Fibroblast of peridontal ligament (primary cell): Measurements from ENCODE around the gene MACROD2.
A peak's percentile ranks its signal among the peaks of the same experiment; 100 is the strongest.
"Not testable (repeated sequence)": the region's sequence is repeated elsewhere in the genome, so short reads cannot be mapped to it uniquely, and the experiment has no call there.

ENCODE experiments used
- DNase-seq: peaks from one replicate; pipeline ENCODE4 v3.0.0-alpha.2; 2010; ENCODE audit errors: extremely low read depth

Gene MACROD2

DNA sequence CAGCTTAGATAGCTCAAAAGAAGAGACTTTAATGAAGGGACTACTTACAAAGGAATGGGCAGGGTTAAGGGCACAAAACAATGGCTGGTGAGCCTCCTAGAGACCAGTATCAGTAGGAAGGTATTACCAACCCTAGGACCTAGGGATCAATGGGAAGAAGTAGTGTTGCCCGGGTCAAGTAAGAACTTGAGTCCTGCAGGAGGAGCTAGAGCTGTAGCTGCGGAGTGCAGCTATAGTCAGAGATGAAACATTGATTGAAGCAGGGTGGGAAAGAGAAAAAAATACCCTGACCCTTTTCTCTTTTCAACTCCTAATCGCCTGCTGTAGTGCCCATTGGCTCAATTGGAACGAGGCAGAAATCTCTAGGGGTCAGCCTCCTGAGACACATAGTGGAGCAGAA, 198.1 kb downstream of the MACROD2 start:
- no peak for DNase-seq

DNA sequence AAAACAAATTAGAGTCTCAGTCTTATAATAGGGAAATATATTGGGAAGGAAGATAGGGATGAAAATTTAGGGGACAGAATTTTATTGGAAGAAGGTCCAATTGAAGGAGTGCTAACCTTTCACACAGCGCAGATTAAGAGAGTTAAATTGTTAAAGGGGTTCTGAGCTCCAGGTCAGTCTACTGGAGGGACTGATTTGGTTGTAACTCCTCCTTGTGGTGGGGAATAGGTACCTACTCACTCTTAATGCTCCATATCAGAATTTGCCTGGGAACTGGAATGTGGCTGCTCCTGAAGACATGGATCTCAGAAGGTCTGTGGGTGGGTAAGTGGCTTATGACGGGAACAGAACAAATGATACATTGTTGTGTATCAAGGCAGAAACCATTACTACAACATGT, 198.6 kb downstream of the MACROD2 start:
- DNase-seq = no peak

DNA sequence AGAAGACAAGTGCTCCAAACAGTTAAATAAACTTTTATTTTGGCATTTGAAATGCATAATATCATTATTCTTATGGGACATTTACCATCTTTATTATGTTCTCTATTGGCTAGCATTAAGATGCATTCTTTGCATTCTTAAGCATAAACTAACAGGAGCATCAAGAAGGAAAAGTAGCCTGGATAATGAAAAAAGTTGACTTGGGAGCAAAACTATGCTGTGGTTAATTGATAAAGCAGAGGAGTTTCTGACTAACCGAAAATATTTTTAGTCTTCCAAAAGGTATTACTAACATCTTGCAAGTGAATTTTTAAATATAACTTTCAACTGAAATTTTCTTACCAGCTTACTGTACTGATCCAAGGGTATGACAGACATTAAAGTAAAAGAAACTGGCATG, 201.8 kb downstream of the MACROD2 start:
- DNase-seq = peak; percentile 38

DNA sequence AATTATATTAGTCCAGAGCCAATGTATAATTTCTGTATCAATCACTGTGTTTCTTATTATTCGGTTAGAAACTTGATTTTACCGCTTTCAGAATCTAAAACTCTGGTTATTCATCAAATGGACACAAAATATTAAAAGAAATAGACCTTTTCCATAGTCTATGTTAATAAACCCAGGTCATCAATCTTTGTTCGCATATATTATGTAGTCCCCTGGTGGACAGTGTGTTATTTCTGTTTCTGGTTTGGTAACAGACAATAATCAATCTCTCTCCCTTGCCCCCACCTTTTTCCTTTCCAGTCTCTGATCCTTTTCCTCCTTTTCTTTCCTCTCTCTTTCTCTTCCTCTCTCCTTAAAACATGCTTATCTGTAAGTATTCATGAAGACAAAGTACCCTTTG, 203.1 kb downstream of the MACROD2 start:
- no peak for DNase-seq

DNA sequence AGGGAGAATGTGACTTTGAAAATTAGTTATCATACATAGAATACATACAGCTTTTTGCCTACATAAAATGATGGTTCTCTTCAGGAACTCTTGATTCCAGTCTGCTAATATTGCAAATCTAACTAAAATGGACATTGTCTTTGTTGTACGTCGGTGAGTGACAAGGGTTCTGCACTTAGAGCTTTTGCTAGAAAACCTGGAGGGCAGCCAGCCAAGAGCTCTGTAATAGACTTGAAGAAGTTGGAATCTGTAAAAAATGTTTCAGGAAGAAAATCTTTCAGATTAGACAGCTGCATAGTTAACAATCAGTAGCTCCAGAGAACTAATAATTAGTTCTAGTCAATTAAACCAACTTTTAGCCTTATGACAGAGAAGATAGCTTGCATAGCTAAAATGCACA, 203.8 kb downstream of the MACROD2 start:
- DNase-seq = no peak

DNA sequence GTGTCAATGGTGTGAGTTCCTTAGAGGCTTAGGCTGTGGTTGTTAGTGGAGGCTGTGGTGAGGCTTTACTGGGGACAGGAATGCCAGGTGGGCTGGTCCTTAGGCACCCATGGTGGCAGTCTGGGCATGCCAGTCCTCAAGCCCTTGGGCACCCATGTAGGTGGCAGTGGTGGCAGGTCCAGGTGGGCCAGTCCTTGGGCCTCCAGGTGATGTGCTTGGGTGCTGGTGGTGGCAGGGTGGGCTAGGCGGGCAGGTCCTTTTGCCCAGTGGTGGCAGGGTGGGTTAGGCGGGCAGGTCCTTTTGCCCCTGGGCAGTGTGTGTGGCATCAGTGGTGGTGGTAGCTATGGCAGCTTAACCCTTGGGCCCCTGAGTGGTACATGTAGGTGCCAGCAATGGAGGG, 208.3 kb downstream of the MACROD2 start:
- no peak for DNase-seq

DNA sequence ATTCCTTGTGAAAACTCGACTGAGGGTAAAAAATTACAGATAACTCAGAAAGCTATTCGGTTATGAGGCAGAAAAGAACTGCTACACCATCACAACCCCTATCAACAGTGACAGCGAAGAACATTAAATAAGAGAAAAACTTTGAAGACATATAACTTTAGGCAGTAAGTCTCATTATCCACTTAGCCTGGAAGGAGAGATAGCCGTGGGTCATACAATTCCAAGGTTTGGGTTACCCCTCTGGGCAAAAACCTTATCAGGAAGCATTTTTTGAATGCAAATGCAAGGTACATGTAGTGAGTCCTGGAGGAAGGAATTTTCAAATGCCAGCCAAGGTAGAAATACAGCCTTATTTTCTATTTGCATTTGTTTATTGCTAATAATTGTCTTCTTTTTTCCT, 212.3 kb downstream of the MACROD2 start:
- no peak for DNase-seq

DNA sequence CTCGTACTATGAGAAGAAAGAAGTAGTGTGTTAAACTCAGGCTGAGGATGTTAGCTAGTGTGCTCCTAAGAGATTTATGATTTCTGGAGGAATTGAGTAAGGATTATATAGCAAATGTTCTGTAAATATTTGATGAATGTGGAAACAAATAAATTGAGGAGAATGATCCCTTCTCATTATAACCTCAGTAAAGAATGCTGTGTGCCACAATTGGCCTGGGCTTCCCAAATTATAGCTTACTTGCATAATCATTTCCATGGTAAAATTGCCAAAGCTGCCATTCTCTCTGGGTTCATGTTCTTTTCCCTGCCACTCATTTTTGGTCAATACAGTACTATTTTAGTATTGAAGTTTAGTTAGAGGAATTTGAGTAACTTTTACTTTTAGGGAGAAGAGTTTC, 213.6 kb downstream of the MACROD2 start:
- peak; percentile 41 for DNase-seq

DNA sequence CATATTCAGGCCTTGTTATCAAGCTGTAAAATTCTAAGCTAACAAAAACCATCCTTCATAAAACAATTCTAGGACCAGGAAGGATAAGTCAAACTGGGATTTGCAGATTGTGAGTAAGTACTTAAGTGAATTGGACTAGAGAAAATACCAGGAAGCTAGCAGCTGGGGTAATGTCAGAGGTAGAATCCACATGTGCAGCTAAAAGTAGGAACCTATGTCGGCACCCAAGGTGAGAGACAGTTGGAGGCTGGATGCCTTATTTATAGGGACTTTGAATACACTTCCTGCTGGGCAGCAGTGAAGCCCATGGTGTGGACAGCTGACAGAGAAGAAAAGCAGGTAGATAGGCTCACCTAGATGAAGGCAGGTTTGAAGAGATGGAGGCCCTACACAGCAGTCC, 214.8 kb downstream of the MACROD2 start:
- no peak for DNase-seq

DNA sequence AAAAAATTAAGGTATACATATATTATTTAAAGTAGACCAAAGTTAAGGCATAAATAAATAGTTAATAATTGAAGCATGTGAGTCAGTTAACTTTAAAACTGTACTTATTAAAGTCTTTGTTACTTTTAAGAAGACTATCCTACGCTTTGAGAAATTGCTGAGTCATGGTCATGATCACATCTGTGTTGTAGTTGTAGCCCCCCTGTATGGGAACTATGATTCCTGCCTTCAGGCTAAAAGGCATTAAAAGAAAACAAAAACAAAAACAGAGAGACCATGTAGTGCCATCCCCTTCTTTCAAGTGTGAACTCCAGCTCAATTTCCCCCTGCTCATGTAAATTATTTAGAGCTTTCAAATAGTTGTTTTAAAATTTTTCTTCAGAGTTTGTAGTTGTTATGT, 218.7 kb downstream of the MACROD2 start:
- DNase-seq = peak; percentile 16

DNA sequence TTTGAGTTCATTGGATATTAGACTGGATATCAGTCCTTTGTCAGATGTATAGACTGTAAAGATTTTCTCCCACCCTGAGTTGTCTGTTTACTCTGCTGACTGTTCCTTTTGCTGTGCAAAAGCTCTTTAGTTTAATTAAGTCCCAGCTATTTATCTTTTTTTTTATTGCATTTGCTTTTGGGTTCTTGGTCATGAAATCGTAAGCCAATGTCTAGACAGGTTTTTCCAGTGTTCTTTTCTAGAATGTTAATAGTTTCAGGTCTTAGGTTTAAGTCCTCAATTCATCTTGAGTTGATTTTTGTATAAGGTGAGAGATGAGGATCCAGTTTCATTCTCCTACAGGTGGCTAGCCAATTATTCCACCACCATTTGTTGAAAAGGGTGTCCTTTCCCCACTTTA, 220.6 kb downstream of the MACROD2 start:
- not testable (repeated sequence) for DNase-seq

DNA sequence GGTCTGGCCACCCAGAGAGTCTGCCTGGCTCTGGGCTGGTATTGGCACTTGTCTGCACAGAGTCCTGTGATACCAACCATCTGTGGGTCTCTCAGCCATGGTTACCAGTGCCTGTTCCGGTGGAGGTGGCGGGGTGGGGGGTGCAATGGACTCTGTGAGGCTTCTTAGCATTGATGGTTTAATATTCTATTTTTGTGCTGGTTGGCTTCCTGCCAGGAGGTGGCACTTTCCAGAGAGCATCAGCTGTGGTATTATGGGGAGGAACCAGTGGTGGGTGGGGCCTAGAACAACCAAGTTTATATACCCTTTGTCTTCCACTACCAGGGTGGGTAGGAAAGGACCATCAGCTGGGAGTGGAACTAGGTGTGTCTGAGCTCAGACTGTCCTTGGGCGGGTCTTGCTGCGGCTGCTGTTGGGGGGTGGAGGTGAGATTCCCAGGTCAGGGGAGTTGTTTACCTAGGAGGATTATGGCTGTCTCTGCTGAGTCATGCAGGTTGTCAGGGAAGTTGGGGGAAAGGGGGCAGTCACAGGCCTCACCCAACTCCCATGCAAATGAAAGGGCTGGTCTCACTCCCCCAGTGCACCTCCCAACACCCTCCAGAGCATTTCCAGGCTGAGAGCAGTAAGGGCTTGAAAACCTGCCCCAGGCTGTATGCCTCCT, 224.6 kb downstream of the MACROD2 start:
- DNase-seq = no peak

DNA sequence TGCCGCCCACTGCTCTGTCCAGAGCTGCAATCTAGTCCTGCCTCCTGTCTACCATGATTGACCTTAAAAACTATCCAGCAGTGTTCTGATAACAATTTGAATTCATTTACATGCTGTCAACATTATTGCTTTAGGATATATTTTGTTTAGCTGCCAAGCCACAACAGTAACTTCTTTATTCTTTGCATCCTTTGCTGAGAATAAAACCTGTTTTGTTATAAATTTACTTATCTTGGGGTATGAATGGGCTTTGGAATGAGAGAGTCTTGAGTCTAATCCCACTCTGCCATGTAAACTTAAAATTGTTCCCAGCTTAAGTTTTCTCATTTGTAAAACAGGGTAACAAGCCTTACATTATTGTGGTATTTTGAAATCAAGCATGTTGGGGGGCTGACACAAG, 225.7 kb downstream of the MACROD2 start:
- DNase-seq = no peak

DNA sequence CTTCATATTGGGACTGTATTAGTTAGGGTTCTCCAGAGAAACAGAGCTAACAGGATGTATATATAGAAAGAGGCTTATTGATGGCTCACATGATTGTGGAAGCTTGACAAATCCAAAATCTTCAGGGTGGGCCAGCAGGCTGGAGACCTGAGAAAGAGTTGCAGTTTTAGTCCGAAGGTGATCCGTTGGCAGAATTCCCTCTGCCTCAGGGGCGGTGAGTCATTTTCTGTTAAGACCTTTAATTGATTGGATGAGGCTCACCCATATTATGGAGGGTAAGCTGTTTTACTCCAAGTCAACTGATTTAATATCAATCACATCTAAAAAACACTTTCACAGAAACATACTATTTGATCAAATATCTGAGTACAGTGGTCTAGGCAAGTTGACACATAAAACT, 228.5 kb downstream of the MACROD2 start:
- DNase-seq = no peak

DNA sequence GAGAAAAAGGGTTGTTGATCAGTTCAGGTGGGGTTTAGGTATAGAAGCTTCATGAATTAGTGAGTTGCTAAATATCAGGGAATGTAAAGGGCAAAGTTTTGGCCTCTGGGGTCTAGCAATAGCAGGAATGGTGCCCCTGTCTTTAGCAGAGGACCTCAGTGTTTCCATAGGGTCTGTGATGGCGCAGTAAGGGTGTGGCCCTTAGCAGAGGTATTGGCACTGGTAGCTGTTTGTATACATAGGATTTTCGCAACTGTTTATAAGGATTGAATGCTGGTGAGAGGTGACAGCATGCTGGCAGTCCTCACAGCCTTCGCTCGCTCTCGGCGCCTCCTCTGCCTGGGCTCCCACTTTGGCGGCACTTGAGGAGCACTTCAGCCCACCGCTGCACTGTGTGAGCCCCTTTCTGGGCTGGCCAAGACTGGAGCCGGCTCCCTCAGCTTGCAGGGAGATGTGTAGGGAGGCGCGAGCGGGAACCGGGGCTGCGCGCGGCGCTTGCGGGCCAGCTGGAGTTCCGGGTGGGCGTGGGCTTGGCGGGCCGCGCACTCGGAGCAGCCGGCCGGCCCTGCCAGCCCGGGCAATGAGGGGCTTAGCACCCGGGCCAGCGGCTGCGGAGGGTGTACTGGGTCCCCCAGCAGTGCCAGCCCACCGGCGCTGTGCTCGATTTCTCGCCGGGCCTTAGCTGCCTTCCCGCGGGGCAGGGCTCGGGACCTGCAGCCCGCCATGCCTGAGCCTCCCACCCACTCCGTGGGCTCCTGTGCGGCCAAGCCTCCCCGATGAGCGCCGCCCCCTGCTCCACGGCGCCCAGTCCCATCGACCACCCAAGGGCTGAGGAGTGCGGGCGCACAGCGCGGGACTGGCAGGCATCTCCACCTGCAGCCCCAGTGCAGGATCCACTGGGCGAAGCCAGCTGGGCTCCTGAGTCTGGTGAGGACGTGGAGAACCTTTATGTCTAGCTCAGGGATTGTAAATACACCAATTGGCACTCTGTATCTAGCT, 231.0 kb downstream of the MACROD2 start:
- not testable (repeated sequence) for DNase-seq

DNA sequence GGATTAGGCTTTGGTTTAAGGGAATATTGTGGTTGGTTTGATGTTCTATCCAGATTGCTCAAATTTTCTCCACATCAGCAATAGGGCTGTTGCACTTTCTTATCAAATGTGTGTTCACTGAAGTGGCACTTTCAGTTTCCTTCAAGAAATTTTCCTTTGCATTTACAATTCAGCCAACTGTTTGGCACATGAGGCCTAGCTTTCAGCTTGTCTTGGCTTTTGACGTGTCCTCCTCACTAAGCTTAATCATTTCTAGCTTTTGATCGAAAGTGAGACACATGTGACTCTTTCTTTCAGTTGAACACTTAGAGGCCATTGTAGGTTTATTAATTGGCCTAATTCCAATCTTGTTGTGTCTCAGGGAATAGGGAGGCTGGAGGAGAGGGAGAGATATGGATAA, 237.3 kb downstream of the MACROD2 start:
- DNase-seq = no peak

DNA sequence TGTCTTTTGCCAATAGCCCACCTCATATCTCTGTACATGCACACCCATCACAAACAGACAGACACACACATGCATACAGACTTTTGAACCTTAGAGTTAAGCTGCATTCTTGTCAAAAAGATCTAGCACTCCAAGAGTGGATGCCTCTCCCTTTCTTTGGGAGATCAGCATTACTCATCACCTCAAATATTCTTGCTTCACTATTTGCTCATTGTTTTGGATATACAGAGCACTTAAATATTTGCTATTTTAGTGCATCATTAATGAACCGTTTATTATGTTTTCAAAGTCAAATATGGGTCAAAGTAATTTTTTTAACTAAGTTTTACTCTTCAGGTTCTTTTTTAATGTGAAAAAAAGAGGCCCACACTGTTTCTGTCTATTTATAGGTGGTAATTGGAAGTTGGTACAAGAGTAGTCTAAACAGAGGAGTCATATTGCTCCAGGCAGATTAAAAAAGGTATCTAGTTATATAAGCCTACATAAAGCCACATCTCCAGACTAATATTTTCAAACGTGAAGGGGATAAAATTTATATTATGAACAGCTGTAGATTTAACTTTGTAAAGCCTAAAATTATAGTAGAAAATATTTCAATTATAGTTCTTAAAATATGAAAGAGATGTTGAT, 239.5 kb downstream of the MACROD2 start:
- peak; percentile 63 for DNase-seq

DNA sequence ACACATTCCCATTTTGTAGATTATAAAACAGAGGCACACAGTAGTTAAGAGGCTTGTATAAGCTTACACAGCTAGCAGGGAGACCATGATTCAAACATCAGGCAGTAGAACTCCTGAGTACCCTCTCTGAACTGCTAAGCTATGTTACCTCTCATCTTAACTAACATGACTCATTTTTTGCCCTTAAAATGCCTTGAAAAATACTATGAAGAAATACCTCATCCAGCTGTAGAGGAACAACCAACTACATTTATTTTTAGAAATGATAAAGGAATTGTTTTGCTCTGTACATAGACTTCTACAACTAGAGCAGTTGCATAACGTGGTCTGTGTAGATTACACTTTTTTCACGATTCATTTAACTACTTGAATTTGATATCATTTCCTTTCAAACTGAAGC, 240.0 kb downstream of the MACROD2 start:
- peak; percentile 80 for DNase-seq

DNA sequence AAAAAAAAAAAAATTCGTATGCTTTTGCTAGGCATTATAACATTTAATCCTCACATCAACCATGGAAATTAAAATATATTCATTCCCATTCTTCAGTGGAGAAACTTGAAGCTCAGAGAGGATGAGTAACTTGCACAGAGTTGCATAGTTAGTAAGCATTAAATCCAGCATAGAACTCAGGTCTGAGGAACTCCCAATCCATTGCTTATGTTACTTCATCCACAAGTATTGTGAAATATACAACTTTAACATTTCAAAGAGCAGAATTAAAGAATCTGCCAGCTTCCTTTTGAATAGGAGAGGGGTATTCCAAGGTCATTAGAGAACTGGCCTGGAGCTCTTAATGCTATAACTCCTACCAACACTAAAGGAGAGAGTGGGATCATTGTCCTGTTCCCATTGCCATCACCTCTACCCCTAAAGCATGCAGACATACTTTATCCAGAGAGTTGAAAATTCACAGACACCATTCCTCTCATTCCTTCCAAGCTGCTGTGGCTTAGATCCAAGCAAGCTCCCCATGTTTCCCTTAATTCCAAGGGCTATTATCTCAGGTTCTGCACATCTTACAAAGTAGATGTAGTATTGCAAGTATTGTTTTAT, 250.2 kb downstream of the MACROD2 start:
- DNase-seq = peak; percentile 53

DNA sequence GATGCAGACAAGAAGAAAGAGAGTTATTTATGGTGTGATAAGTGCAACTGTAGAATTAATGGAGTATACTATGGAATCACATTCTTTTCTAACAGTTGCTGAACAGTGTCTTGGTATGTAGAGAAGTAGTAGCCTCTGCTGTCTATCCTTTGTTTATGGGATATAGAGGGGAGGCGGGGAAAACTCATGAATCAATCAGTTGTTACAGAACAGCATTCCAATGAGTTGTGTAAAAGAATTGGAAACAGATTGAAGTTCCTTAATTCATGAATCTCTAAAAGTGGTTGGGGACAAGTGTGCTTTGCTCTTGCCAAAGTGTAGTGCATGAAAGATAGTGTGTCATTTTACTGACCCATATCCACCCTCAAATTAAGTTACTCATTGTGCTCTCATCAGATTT, 264.4 kb downstream of the MACROD2 start:
- DNase-seq = peak; percentile 81

DNA sequence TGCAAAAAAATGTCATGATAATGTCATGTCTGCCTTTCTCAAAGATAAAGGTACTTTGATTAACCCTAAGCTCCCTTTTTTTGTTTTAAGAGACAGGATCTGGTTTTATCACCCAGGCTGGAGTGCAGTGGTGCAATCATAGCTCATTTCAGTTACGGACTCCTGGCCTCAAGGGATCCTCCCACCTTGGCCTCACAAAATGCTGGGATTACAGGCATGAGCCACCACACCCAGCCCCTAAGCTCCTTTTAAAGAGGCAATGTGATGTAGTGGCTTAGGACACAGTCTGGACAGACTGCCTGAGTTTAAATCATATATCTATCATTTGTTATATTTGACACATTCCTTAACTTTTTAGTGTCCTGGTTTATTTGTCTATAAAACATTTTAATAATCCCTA, 265.1 kb downstream of the MACROD2 start:
- no peak for DNase-seq

DNA sequence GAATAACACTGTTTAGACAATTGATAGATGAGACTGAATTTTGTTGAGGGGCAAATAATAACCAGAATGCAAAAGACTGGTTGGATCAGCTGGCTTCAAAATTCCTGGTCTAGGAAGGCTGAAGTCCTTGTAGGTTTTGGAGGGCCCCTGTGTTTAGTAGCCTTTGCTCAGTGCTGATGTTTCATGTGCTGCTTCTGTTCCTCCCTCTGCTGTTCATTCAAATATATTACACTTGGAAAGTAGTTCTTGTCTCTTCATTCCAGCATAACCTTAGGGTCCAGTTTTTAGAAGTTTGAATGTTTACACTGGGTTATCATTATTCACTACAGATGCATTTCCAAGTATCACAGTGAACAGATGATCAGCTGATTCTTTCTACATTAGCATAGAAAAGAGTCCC, 269.6 kb downstream of the MACROD2 start:
- peak; percentile 58 for DNase-seq
